Caki2 (cell line): ENCODE data around the gene TNRC18. TPM values are rescaled to one million over a fixed set of nuclear protein-coding genes. Genes with fewer than 3 reads are reported as not detected.
"Not testable (repeated sequence)": the region's sequence is repeated elsewhere in the genome, so short reads cannot be mapped to it uniquely, and the experiment has no call there.

Experiments
- DNase-seq: peaks from one replicate; pipeline ENCODE4 v3.0.0-alpha.2; 2015; ENCODE audit warnings: low read depth
- in situ Hi-C: cut with HindIII; loops from 2 replicates; pipeline ENCODE4 v1.10.0; 2016; ENCODE audit warnings: low sequenced_read_pairs, low pct_unique_long_range_greater_than_20kb, mixed read lengths
- total RNA-seq: library from RNA; depleted of rRNA; stranded (reverse); fragments of >200 nt; shearing (Covaris generic); gene quantifications from 2 replicates; pipeline ENCODE4 v1.2.3, GENCODE V29; 2014; ENCODE audit warnings: low replicate concordance; rRNA removed

TNRC18 gene, protein sequence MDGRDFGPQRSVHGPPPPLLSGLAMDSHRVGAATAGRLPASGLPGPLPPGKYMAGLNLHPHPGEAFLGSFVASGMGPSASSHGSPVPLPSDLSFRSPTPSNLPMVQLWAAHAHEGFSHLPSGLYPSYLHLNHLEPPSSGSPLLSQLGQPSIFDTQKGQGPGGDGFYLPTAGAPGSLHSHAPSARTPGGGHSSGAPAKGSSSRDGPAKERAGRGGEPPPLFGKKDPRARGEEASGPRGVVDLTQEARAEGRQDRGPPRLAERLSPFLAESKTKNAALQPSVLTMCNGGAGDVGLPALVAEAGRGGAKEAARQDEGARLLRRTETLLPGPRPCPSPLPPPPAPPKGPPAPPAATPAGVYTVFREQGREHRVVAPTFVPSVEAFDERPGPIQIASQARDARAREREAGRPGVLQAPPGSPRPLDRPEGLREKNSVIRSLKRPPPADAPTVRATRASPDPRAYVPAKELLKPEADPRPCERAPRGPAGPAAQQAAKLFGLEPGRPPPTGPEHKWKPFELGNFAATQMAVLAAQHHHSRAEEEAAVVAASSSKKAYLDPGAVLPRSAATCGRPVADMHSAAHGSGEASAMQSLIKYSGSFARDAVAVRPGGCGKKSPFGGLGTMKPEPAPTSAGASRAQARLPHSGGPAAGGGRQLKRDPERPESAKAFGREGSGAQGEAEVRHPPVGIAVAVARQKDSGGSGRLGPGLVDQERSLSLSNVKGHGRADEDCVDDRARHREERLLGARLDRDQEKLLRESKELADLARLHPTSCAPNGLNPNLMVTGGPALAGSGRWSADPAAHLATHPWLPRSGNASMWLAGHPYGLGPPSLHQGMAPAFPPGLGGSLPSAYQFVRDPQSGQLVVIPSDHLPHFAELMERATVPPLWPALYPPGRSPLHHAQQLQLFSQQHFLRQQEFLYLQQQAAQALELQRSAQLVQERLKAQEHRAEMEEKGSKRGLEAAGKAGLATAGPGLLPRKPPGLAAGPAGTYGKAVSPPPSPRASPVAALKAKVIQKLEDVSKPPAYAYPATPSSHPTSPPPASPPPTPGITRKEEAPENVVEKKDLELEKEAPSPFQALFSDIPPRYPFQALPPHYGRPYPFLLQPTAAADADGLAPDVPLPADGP (N-terminal part only)
- 12.6 and 23.3 TPM in 2 replicates for total RNA-seq

DNA sequence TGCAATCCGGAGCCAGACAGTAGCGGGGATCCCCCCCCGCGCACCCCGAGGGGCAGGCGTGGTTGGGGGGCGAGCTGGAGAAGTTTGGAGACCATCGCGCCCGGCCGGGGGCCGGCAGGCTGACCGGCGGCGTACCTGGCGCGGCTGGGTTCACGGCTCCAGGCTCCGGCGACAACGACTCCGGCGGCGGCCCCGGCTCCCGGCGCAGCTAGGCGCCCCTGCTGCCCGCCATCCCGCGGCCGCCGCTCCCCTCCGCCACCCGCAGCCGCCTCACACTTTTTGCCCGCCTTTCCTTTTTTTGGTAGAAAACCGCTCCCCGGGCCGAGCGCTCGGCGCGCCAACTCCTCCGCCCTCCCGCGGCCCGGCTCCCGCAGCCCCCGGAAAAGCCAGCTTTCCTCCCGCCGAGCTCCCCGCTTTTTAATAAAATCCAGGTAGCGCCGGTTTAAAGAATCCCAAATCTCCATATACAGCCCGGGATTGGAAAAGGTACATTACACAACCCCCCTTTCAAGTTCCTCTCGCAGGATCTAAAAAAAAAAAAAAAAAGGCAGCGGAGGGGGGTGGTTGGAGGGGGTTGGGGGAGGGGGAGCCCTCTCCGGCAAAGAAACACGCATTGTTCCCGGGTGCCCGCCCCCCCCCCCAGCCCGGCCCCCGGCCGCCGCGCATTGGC, at the start of gene TNRC18:
TSS of gene TNRC18 (minus strand) at position 529 of the 670 bp plus-strand sequence. CDS start 2,588 bp downstream, outside the sequence.
- in situ Hi-C loops = no loop called here
- DNase-seq = no peak

DNA sequence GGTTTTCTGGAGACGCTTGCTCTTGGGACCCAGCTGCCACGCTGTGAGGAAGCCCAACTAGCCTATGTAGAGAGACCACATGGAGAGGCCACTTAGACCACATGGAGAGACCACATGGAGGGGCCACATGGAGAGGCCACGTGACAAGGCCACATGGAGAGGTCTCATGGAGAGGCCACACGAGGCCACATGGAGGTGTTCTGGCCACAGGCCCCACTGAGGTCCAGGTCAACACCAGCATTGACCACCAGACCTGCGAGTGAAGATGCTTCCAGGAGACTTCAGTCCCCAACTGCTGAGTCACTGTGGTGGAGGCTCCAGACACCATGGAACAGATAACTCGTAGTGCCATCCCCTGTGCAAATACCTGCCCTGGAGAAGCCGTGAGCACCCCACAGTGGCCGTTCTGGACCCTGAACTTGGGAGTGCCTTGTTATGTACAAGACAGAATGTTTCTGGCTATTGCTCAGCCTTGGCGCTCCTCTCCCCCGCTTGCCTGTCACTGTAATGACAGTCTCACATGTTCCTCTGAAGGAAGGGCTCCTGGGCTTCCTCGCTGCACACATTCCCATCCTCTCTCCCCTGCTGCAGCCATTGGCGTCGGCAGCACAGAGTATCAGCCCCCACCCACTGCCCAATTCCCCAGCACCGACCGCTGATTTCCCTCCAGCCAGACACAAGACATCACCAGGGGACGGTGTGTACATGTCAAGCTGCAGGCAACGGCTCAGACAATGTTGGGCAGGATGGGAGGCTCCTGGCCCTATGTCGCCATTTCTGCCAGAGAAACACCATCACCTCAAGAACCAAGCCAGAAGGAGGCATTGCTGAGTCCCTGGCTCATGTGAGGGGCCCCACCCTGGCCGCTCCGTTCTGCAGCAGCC, 49.0 kb upstream of the TNRC18 start:
- DNase-seq = no peak
- in situ Hi-C loops = no loop called here

DNA sequence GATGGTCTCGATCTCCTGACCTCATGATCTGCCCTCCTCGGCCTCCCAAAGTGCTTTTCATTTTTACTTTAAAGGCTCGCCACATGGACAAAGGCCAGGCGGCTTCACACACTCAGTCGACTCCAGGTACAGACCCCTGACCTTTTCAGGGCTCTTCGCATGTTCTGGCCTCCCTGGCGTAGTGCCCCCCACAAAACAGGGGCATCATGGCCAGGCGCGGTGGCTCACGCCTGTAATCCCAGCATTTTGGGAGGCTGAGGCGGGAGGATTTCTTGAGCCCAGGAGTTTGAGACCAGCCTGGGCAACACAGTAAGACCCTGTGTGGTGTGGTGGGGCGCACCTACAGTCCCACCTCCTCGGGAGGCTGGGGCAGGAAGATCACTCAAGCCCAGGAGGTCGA, 48.0 kb upstream of the TNRC18 start:
- in situ Hi-C loops = not testable (repeated sequence)

DNA sequence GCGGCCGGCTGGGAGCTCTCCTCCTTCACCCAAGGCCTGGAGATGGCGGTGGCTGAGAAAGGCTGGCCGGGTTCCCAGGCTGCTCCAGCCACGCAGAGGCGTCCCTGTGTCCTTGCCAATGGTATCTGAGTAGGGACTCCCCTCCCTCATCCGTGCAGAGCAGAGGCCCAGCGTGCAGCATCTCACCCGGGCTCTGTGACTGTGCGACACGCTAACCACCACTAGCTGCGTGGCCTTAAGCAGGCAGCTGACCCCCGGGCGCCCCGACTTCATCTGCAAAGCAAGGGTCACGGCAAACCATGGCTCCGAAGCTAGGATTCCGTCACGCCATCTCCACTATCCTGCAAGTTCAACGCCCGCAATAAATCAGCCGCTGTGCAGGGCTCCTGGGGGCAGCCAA, 47.2 kb upstream of the TNRC18 start:
- in situ Hi-C loops = no loop called here
- DNase-seq = no peak

More for the DNA sequence above, 48.0 kb upstream of the TNRC18 start:
- DNase-seq = not testable (repeated sequence)

DNA sequence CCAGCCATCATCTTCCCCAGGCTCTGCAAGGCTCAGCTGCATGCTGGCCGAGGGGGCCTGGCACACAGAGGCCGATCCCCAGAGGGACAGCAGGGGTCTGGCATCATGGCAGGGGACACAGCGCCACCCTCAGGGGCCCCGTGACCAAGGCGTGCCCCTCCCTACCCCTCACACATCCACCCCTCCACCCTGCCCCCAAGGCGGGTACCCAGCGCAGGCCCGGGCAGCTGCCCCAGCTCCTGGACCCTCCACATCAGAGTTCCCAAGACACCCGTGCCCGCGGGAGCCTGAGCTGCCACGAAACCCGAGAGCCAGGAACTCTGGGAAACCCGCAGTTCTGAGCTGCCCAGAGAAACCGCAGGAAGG, 46.5 kb upstream of the TNRC18 start:
- in situ Hi-C loops = no loop called here
- no peak for DNase-seq

DNA sequence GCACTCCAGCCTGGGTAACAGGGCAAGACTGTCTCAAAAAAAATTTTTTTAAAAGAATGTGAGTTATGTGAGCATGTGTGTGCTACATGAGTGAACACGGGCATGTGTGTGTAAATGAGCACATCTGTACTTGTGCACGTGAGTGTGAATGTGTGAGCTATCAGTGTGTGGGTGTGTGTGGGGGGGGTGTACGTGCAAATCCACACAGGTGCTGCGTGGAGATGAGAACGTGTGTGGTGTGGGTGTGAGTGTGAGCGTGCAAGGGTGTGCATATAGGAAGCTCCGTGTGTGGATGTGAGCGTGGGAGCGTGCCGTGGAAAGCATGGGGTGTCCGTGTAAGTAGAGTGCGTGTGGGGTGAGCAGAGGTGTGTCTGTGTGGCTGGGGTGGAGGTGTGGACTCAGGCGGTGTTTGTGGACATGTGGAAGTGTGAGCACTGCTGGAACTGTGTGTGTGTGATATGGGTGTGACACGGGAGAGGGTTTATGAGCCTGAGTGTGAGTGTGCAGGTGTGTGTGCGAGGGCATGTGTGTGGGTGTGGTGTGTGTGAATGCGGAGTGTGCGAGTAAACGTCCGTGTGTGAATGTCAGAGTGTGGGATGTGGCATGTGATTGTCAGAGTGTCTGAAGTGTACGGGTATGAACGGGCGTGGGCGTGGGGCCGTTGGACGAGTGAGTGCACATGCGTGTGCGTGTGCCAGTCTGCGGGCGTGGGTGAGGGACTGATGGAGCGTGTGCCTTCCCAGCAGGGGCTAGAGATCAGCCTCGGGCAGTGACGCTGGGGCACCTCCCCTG, 45.9 kb upstream of the TNRC18 start:
- in situ Hi-C loops = no loop called here
- DNase-seq = no peak

DNA sequence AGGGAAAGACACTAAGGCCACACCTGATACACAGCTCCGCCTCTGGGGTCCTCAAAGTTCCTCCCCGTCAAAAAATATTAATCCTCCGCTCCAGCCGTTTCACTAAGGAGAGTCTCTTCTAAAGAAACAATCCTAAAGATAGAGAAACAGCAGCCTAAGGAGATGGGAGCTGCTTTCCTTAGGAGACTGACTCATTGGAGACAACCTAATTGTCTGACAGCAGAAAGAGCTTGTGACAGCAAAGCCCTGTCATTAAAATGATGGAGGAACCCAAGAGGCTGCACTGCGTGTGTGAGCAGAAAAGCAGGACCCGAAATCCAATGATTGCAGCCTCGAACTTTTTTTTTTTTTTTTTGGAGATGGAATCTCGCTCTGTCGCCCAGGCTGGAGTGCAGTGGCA, 44.0 kb upstream of the TNRC18 start:
- in situ Hi-C loops = no loop called here
- DNase-seq = no peak

DNA sequence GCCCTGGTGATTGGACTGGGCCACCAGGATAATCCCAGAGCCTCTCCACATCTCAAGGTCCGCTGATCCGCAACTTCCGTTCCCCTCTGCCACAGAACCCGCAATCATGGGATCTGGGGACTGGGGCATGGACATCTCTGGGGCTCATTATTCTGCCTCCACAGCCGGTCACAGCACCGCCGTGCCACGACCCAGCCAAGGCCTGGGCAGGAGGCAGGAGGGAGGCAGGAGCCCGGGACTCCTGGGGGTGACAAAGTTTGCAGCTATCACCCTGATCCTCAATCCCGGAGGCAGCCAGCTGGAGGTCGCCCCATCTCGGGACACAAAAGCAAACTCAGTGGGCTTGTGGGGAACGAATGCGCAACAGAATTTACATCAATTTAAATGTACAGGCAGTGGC, 42.9 kb upstream of the TNRC18 start:
- in situ Hi-C loops = no loop called here
- no peak for DNase-seq

DNA sequence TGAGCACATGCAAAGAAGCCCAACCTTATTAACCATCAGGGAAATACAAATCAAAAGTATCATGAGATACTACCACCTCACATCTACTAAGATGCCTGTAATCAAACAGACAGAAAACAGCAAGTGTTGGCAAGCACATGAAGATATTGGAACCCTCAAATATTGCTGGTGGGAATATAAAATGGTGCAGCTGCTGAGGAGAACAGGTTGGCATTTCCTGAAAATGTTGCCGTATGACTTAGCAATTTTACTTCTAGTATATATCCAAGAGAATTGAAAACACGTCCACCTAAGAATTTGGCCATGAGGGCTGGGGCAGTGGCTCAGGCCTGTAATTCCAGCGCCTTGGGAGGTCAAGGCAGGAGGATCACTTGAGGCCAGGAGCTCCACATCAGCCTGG, 39.4 kb upstream of the TNRC18 start:
- in situ Hi-C loops = no loop called here
- DNase-seq = no peak

DNA sequence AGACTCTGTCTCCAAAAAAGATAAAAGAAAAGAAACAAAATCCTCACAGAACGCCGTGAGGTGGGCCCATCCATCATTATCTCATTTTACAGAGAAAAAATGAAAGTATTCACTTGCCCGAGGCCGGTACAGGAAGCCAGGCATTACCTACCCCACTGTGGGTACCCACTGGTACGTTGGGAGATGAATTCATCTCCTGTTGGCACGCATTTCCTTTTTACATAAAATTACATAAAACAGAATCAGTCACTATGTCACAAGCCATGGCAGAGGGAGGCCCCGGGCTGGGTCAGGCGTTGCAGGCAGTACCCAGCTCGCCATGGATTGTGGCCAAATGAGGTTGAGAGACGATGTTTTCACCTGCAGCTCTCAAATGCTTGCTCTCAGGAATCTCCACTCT, 38.6 kb upstream of the TNRC18 start:
- in situ Hi-C loops = no loop called here
- no peak for DNase-seq

DNA sequence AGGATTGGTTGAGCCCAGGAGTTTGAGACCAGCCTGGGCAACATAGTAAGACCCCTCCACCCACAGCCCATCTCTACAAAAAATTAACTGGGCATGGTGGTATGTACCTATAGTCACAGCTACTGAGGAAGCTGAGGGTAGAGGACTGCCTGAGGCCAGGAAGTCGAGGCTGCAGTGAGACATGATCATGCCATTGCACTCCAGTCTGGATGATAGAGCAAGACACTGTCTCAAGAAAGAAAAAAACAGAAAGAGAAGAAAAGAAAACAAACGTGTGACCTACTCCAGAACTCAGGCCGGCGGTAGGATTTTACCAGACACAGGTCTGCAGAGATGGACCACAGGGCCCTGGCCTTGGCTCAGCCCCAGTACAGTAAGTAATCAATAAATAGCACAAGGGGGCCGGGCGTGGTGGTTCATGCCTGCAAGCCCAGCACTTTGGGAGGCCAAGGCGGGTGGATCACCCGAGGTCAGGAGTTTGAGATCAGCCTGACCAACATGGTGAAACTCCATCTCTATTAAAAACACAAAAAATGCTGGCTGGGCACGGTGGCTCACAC, 35.4 kb upstream of the TNRC18 start:
- in situ Hi-C loops = no loop called here
- DNase-seq = no peak

DNA sequence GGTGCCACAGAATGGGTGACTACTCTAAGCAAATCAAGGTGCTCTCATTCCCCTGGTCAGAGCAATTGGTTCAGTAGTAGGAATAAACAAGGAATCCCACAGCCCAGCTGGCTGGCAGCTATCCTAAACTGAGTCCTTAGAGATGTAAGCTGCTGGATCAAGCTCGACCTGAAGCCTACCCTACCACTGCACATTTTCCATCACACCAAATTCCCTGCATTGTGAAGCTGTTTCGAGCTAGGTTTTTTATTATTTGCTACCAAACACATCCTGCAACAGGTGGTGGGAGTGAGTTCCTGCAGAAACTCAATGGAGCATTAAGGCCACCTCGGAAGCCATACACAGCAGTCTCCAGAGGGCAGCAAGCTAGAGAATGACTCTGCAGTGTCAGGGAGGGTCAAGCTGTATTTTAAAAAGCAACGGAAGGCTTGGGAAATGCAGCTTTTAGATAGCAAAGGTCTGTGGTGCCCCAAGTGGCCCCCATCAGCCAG, 33.7 kb upstream of the TNRC18 start:
- in situ Hi-C loops = no loop called here
- DNase-seq = peak; percentile 34

DNA sequence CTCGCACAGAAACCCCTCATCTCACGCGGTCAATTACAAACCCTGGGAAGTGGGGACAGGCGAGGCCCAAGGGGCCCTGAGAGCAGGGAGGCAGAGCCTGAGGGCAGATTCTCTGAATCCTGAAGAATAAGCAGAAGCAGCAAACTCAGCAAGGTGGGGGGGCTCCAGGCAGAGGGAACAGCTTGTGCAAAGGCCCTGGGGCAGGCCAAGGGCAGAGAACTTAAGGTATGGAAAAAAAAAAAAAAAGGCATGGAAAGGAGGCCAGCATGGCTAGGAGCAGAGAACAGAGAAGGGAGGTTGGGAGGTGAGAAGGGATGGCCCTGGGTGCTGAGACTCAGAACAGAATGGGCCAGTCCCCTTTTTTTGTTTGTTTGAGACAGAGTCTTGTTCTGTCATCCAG, 32.8 kb upstream of the TNRC18 start:
- in situ Hi-C loops = no loop called here
- DNase-seq = no peak

DNA sequence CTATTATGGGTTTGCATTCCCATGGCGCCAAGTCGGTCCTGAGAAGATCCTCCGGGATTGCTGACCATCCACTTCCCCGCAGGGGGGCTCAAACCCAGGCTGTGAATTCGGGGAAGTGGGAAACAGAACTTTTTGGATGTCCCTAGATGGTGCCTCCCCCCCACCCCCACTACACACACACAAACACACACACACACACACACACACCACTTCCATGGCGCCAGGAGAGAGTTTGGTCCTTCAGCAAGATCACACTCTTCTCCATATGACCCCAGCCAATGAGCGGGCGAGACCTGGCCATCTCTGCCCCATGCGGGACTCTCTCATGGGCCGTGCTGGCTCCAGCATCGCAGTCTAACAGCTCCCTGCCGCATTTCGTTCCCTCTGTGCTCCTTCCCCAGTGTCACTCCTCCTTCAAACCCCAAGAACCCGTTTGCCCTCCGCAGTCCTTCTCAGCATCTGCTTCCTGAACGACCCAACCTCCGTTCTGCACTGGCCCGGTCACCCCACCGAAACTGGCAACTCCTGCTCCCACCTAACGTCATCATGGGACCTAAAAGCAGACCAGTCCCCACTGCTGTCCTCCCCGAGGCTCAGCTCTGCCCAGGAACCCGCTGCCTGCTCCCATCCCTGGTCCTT, 32.1 kb upstream of the TNRC18 start:
- in situ Hi-C loops = no loop called here
- DNase-seq = no peak

DNA sequence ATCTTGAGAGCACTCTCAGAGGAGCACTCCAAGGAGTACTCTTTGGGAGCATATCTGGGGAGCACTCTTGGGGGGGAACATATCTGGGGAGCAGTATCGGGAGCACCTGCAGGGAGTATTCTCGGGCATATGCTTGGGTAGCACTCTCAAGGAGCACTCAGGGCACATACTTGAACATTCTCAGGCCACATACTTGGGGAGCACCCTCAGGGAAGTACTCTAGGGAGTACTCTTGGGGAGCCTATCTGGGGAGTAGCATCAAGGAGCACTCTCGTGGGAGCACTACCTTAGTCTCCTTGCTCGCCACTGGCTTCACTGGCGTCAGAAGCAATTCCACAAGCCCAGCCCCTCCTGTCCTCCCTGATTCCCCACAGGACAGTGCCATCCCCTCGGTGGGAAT, 31.5 kb upstream of the TNRC18 start:
- in situ Hi-C loops = no loop called here
- no peak for DNase-seq

DNA sequence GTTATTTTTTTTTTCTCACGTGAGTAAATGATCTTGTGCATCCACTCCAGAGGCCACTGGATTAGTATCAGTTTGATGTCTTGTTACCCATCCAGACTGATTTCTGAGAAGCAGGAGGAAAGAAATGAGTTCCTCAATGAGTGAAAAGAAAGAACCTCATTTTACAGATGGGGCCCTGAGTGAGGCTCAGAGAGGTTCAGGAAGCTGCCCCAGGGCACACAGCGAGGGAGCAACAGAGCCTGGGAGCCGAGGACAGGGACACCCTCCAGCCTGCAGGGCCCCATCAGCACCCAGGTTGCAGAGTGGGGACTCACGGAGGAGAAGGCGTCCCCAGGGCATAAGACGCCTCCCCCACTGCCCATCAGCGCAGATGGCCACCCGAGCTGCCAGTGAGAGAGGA, 30.9 kb upstream of the TNRC18 start:
- in situ Hi-C loops = no loop called here
- DNase-seq = no peak
